Nephron (organoid): ENCODE measurements around the gene KIRREL3.

ENCODE experiments used
- H3K27ac Mint-ChIP-seq, 3 experiments: 2 replicates each; pipeline ENCODE4 v1.8.0; 2020; ENCODE audit warnings: mixed read lengths in 3 of 3, mild to moderate bottlenecking in 2 of 3, moderate library complexity in 1 of 3
- H3K27me3 Mint-ChIP-seq: 2 replicates; pipeline ENCODE4 v1.8.0; 2021; ENCODE audit warnings: low read depth, mild to moderate bottlenecking, moderate library complexity, mixed read lengths
- H3K36me3 Mint-ChIP-seq: 2 replicates; pipeline ENCODE4 v1.8.0; 2020; ENCODE audit warnings: low read depth, mixed read lengths
- H3K4me1 Mint-ChIP-seq: 2 replicates; pipeline ENCODE4 v1.8.0; 2020; ENCODE audit warnings: mixed read lengths
- H3K4me3 Mint-ChIP-seq, 3 experiments: 2 replicates each; pipeline ENCODE4 v1.8.0; 2020; ENCODE audit warnings: mild to moderate bottlenecking in 3 of 3, mixed read lengths in 3 of 3, moderate library complexity in 2 of 3
- H3K9me3 Mint-ChIP-seq: 2 replicates; pipeline ENCODE4 v1.8.0; 2020; ENCODE audit warnings: mixed read lengths
- CTCF ChIP-seq, 3 experiments: fragments of 200-600 bp; sonication (generic); IDR thresholded peaks; one replicate each; pipeline ENCODE4 v1.5.0; 2021; ENCODE audit warnings: antibody characterized with exemption in 3 of 3; ENCODE audit not compliant: unreplicated experiment in 3 of 3

KIRREL3 gene

GRCh38 chr11:126479178-126479930, 521.2 kb downstream of the KIRREL3 start:
- Mint-ChIP-seq H3K9me3 (no peaks in the 10 kb centered on the region), H3K4me1 (peaks cover 19% of the 10 kb centered on the region), H3K36me3 (no peaks in the 10 kb centered on the region), H3K27ac (peak overlapping the region in 1 of 3 experiments; percentile 17), H3K27me3 (no peaks in the 10 kb centered on the region), H3K4me3 (no peak overlapping the region)
- TF ChIP-seq CTCF (IDR thresholded peaks at IDR 0.05; ENCODE audit: unreplicated experiment in 3 of 3), result no peak

GRCh38 chr11:126478466-126478865, 522.1 kb downstream of the KIRREL3 start:
- Mint-ChIP-seq H3K36me3 (no peaks in the 10 kb centered on the region), H3K4me3 (no peak overlapping the region), H3K27me3 (no peaks in the 10 kb centered on the region), H3K27ac (peak overlapping the region in 2 of 3 experiments; percentile 8 to 20), H3K9me3 (no peaks in the 10 kb centered on the region), H3K4me1 (peaks cover 11% of the 10 kb centered on the region)
- TF ChIP-seq CTCF (IDR thresholded peaks at IDR 0.05; ENCODE audit: unreplicated experiment in 3 of 3), result no peak

- H3K9me3 Mint-ChIP-seq, result no peaks in the 10 kb centered on the region
- no peak overlapping the region for H3K4me3 Mint-ChIP-seq
- H3K36me3 Mint-ChIP-seq, result no peaks in the 10 kb centered on the region
- H3K27me3 Mint-ChIP-seq, result no peaks in the 10 kb centered on the region
- H3K27ac Mint-ChIP-seq, result no peak overlapping the region
- no peak for TF ChIP-seq CTCF (IDR thresholded peaks at IDR 0.05; ENCODE audit: unreplicated experiment in 3 of 3)
- peaks cover 7% of the 10 kb centered on the region for H3K4me1 Mint-ChIP-seq
These were observed 522.9 kb downstream of the KIRREL3 start for GRCh38 chr11:126477535-126478305.

- Mint-ChIP-seq H3K36me3 (no peaks in the 10 kb centered on the region), H3K4me1 (peaks cover 13% of the 10 kb centered on the region), H3K27ac (no peak overlapping the region), H3K9me3 (no peaks in the 10 kb centered on the region), H3K4me3 (no peak overlapping the region), H3K27me3 (peaks cover 4% of the 10 kb centered on the region)
- no peak for TF ChIP-seq CTCF (IDR thresholded peaks at IDR 0.05; ENCODE audit: unreplicated experiment in 3 of 3)
These were observed 523.6 kb downstream of the KIRREL3 start for GRCh38 chr11:126476977-126477376.

- Mint-ChIP-seq H3K27me3 (peaks cover 4% of the 10 kb centered on the region), H3K9me3 (no peaks in the 10 kb centered on the region), H3K4me3 (no peak overlapping the region), H3K36me3 (no peaks in the 10 kb centered on the region), H3K4me1 (peaks cover 13% of the 10 kb centered on the region), H3K27ac (no peak overlapping the region)
- no peak for TF ChIP-seq CTCF (IDR thresholded peaks at IDR 0.05; ENCODE audit: unreplicated experiment in 3 of 3)
These were observed 524.2 kb downstream of the KIRREL3 start for GRCh38 chr11:126476266-126476924.
